HepG2 (cell line): ENCODE results near the gene FBN3. TPM values are rescaled to one million over a fixed set of nuclear protein-coding genes. Genes with fewer than 3 reads are reported as not detected.

Source experiments
- IRF2 ChIP-seq: IDR thresholded peaks from 2 replicates; pipeline ENCODE4 v1.6.1; 2018; ENCODE audit warnings: missing genetic modification reagents, missing compliant biosample characterization
- MEIS2 ChIP-seq: sonication (generic); formaldehyde crosslinking; IDR thresholded peaks from 2 replicates; pipeline ENCODE4 v1.9.0; 2021; ENCODE audit warnings: mild to moderate bottlenecking, missing genetic modification reagents
- NAIF1 ChIP-seq: sonication (generic); formaldehyde crosslinking; IDR thresholded peaks from 2 replicates; pipeline ENCODE4 v1.5.0; 2020; ENCODE audit warnings: mild to moderate bottlenecking, missing genetic modification reagents, borderline replicate concordance
- PHF21A ChIP-seq: sonication (generic); formaldehyde crosslinking; IDR thresholded peaks from 2 replicates; pipeline ENCODE4 v1.5.0; 2020; ENCODE audit warnings: mild to moderate bottlenecking, missing genetic modification reagents
- SOX6 ChIP-seq, 2 experiments: fragments of 450-650 bp in 1 of 2; sonication (generic) in 1 of 2; formaldehyde crosslinking in 1 of 2; IDR thresholded peaks; 2 replicates each; pipeline versions ENCODE4 v1.4.0 to v1.6.1; 2017 to 2020; ENCODE audit warnings: antibody characterized with exemption in 1 of 2, mild to moderate bottlenecking in 1 of 2, missing genetic modification reagents in 1 of 2
- ZBTB7B ChIP-seq: sonication (generic); formaldehyde crosslinking; IDR thresholded peaks from 2 replicates; pipeline ENCODE4 v1.4.0; 2020; ENCODE audit warnings: missing genetic modification reagents
- ZNF850 ChIP-seq: sonication (generic); formaldehyde crosslinking; conservative IDR thresholded peaks from 2 replicates; pipeline ENCODE4 v1.9.0; 2021; ENCODE audit warnings: mild to moderate bottlenecking, missing genetic modification reagents
- ZSCAN21 ChIP-seq: sonication (generic); formaldehyde crosslinking; IDR thresholded peaks from 2 replicates; pipeline ENCODE4 v1.8.0; 2022; ENCODE audit warnings: mild to moderate bottlenecking, missing genetic modification reagents, moderate library complexity, borderline replicate concordance
- polyA plus RNA-seq, 8 experiments: library from polyadenylated mRNA; depleted of rRNA in 3 of 8; stranded (reverse) in 7 of 8; unstranded in 1 of 8; fragments of >200 nt; fragmentation: Illumina TruSeq in 4 of 8; extraction: Trizol in 4 of 8; gene quantifications; 2 replicates each; pipeline versions ENCODE4 v1.2.1 to v1.2.3, GENCODE V29; 2011 to 2016; ENCODE audit warnings: low read depth in 4 of 8, missing spikeins in 1 of 8, mixed read lengths in 1 of 8; ENCODE audit not compliant: insufficient read depth in 1 of 8
- total RNA-seq, 5 experiments: library from RNA; depleted of rRNA; stranded (reverse); fragments of >200 nt; fragmentation: Illumina TruSeq; extraction: Trizol; gene quantifications; 2 replicates each; pipeline ENCODE4 v1.2.3, GENCODE V29; 2016; ENCODE audit warnings: low read depth in 1 of 5
- TF ChIP-seq, protein P1 (sequence below): IDR thresholded peaks from 2 replicates; pipeline ENCODE4 v1.6.1; 2016; ENCODE audit warnings: low read depth, missing genetic modification reagents, missing compliant biosample characterization
- TF ChIP-seq, protein P2 (sequence below): sonication (generic); formaldehyde crosslinking; IDR thresholded peaks from 2 replicates; pipeline ENCODE4 v1.4.0; 2020; ENCODE audit warnings: missing genetic modification reagents
- TF ChIP-seq, protein P3 (sequence below): sonication (generic); formaldehyde crosslinking; IDR thresholded peaks from 2 replicates; pipeline ENCODE4 v1.4.0; 2020; ENCODE audit warnings: mild to moderate bottlenecking, low read depth, missing genetic modification reagents
- TF ChIP-seq, protein P4 (sequence below): IDR thresholded peaks from 2 replicates; pipeline ENCODE4 v1.6.1; 2016; ENCODE audit warnings: low read depth, control low read depth
- TF ChIP-seq, protein P5 (sequence below): sonication (generic); formaldehyde crosslinking; IDR thresholded peaks from 2 replicates; pipeline ENCODE4 v1.5.0; 2020; ENCODE audit warnings: missing genetic modification reagents
- TF ChIP-seq, protein P6 (sequence below): sonication (generic); formaldehyde crosslinking; IDR thresholded peaks from 2 replicates; pipeline ENCODE4 v1.8.1; 2023; ENCODE audit warnings: mild to moderate bottlenecking, missing genetic modification reagents

Gene FBN3
- total and polyA plus RNA-seq, 2 of the 13 experiments (the other 11 are each of a cell fraction or from before 2014, with no cell fraction given) = 0.20 to 1.3 TPM

DNA sequence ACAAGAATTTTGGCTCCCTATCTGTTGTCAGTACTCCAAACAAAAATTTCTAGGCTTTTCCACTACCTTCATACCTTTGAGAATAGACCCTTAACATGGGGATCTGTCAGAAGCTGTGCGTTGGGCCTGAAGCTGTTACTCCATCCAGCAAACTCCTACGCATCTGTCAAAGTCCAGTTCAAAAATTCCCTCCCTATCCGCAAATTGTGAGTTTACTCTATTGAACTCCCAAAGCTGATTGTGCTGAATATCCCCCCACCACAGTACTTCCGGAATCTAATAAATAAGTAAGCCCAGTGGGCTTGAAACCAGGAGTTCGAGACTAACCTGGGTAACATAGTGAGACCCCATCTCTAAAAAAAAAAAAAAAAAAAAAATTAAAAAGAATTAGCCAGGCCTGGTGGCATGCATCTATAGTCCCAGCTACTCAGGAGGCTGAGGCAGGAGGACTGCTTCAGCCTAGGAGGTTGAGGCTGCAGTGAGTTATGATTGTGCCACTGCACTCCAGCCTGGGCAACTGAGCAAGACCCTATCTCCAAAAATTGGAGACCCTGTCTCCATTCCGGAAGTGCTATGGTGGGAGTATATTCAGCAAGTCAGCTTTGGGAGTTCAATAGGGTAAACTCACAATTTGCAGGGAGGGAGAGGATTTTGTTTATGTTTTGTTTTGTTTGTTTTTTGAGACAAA lies 930 bp upstream of the FBN3 start (continued):
- TF ChIP-seq, protein P1, sequence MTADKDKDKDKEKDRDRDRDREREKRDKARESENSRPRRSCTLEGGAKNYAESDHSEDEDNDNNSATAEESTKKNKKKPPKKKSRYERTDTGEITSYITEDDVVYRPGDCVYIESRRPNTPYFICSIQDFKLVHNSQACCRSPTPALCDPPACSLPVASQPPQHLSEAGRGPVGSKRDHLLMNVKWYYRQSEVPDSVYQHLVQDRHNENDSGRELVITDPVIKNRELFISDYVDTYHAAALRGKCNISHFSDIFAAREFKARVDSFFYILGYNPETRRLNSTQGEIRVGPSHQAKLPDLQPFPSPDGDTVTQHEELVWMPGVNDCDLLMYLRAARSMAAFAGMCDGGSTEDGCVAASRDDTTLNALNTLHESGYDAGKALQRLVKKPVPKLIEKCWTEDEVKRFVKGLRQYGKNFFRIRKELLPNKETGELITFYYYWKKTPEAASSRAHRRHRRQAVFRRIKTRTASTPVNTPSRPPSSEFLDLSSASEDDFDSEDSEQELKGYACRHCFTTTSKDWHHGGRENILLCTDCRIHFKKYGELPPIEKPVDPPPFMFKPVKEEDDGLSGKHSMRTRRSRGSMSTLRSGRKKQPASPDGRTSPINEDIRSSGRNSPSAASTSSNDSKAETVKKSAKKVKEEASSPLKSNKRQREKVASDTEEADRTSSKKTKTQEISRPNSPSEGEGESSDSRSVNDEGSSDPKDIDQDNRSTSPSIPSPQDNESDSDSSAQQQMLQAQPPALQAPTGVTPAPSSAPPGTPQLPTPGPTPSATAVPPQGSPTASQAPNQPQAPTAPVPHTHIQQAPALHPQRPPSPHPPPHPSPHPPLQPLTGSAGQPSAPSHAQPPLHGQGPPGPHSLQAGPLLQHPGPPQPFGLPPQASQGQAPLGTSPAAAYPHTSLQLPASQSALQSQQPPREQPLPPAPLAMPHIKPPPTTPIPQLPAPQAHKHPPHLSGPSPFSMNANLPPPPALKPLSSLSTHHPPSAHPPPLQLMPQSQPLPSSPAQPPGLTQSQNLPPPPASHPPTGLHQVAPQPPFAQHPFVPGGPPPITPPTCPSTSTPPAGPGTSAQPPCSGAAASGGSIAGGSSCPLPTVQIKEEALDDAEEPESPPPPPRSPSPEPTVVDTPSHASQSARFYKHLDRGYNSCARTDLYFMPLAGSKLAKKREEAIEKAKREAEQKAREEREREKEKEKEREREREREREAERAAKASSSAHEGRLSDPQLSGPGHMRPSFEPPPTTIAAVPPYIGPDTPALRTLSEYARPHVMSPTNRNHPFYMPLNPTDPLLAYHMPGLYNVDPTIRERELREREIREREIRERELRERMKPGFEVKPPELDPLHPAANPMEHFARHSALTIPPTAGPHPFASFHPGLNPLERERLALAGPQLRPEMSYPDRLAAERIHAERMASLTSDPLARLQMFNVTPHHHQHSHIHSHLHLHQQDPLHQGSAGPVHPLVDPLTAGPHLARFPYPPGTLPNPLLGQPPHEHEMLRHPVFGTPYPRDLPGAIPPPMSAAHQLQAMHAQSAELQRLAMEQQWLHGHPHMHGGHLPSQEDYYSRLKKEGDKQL (CRISPR knock-in tag) = no peak
- TF ChIP-seq, protein P2, sequence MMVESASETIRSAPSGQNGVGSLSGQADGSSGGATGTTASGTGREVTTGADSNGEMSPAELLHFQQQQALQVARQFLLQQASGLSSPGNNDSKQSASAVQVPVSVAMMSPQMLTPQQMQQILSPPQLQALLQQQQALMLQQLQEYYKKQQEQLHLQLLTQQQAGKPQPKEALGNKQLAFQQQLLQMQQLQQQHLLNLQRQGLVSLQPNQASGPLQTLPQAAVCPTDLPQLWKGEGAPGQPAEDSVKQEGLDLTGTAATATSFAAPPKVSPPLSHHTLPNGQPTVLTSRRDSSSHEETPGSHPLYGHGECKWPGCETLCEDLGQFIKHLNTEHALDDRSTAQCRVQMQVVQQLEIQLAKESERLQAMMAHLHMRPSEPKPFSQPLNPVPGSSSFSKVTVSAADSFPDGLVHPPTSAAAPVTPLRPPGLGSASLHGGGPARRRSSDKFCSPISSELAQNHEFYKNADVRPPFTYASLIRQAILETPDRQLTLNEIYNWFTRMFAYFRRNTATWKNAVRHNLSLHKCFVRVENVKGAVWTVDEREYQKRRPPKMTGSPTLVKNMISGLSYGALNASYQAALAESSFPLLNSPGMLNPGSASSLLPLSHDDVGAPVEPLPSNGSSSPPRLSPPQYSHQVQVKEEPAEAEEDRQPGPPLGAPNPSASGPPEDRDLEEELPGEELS = 0 out of 2 replicates have a peak, but pooled peaks have one; percentile 33
- TF ChIP-seq ZNF850 (CRISPR knock-in tag) (0 out of 2 replicates have a peak, but pooled peaks have one; percentile 29), PHF21A (peak; percentile 50; the same call in 1 of the 2 replicates), ZSCAN21 (CRISPR knock-in tag) (no peak), NAIF1 (CRISPR knock-in tag) (0 out of 2 replicates have a peak, but pooled peaks have one; percentile 39), SOX6 (IDR thresholded peaks at IDR 0.05) (no peak), SOX6 (CRISPR knock-in tag; IDR thresholded peaks at IDR 0.05) (peak; percentile 55; the same call in 1 of the 2 replicates), MEIS2 (0 out of 2 replicates have a peak, but pooled peaks have one; percentile 43), ZBTB7B (peak; percentile 45; the same call in 1 of the 2 replicates), IRF2 (CRISPR knock-in tag) (no peak)
- TF ChIP-seq, protein P3, sequence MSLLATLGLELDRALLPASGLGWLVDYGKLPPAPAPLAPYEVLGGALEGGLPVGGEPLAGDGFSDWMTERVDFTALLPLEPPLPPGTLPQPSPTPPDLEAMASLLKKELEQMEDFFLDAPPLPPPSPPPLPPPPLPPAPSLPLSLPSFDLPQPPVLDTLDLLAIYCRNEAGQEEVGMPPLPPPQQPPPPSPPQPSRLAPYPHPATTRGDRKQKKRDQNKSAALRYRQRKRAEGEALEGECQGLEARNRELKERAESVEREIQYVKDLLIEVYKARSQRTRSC (CRISPR knock-in tag) = no peak
- TF ChIP-seq, protein P4, sequence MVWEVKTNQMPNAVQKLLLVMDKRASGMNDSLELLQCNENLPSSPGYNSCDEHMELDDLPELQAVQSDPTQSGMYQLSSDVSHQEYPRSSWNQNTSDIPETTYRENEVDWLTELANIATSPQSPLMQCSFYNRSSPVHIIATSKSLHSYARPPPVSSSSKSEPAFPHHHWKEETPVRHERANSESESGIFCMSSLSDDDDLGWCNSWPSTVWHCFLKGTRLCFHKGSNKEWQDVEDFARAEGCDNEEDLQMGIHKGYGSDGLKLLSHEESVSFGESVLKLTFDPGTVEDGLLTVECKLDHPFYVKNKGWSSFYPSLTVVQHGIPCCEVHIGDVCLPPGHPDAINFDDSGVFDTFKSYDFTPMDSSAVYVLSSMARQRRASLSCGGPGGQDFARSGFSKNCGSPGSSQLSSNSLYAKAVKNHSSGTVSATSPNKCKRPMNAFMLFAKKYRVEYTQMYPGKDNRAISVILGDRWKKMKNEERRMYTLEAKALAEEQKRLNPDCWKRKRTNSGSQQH (CRISPR knock-in tag) = peak; percentile 43; the same call in 1 of the 2 replicates
- TF ChIP-seq, protein P5, sequence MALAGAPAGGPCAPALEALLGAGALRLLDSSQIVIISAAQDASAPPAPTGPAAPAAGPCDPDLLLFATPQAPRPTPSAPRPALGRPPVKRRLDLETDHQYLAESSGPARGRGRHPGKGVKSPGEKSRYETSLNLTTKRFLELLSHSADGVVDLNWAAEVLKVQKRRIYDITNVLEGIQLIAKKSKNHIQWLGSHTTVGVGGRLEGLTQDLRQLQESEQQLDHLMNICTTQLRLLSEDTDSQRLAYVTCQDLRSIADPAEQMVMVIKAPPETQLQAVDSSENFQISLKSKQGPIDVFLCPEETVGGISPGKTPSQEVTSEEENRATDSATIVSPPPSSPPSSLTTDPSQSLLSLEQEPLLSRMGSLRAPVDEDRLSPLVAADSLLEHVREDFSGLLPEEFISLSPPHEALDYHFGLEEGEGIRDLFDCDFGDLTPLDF (CRISPR knock-in tag) = no peak
- TF ChIP-seq, protein P6, sequence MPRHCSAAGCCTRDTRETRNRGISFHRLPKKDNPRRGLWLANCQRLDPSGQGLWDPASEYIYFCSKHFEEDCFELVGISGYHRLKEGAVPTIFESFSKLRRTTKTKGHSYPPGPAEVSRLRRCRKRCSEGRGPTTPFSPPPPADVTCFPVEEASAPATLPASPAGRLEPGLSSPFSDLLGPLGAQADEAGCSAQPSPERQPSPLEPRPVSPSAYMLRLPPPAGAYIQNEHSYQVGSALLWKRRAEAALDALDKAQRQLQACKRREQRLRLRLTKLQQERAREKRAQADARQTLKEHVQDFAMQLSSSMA (CRISPR knock-in tag) = no peak
